Cardiac fibroblast (primary cell): ENCODE results near the gene CACNA2D4.

Source experiments
- DNase-seq, 2 donors: peaks; one replicate each; pipeline versions ENCODE4 v3.0.0 to v3.0.0-alpha.2; 2010; ENCODE audit warnings: low read depth in 2 of 2
- H3K4me3 ChIP-seq, 2 donors: replicated peaks in 1 of 2; 1 replicate in 1 of 2; 2 replicates in 1 of 2; pipeline ENCODE4 v1.5.1; 2011; ENCODE audit warnings: low read depth in 2 of 2, low read length in 2 of 2, mild to moderate bottlenecking in 2 of 2, moderate library complexity in 1 of 2
- CTCF ChIP-seq: IDR thresholded peaks from one replicate; pipeline ENCODE4 v1.5.1; 2011; ENCODE audit warnings: low read depth, mild to moderate bottlenecking, low read length, inconsistent platforms

The CACNA2D4 gene

GRCh38 chr12:1855241-1855640 lies 63.2 kb downstream of the CACNA2D4 start:
- peak; percentile 3 to 31 for DNase-seq
- no peak overlapping the region for H3K4me3 ChIP-seq
- TF ChIP-seq CTCF, result no peak

- TF ChIP-seq CTCF, result no peak
- H3K4me3 ChIP-seq, result no peak overlapping the region
- DNase-seq, result no peak
Measured at GRCh38 chr12:1853716-1854115, 64.7 kb downstream of the CACNA2D4 start.

GRCh38 chr12:1852076-1852475 lies 66.4 kb downstream of the CACNA2D4 start:
- DNase-seq, result no peak
- no peak overlapping the region for H3K4me3 ChIP-seq
- no peak for TF ChIP-seq CTCF

GRCh38 chr12:1851151-1851701 lies 67.2 kb downstream of the CACNA2D4 start:
- TF ChIP-seq CTCF, result no peak
- DNase-seq, result peak; percentile 71 to 76
- no peak overlapping the region for H3K4me3 ChIP-seq

- DNase-seq, result no peak
- no peak for TF ChIP-seq CTCF
- no peak overlapping the region for H3K4me3 ChIP-seq
Measured at GRCh38 chr12:1848745-1849144, 69.7 kb downstream of the CACNA2D4 start.

GRCh38 chr12:1848146-1848545 lies 70.3 kb downstream of the CACNA2D4 start:
- TF ChIP-seq CTCF, result no peak
- no peak for DNase-seq
- H3K4me3 ChIP-seq, result no peak overlapping the region

- TF ChIP-seq CTCF, result no peak
- DNase-seq, result peak in 1 of 2 donors; percentile 12
- H3K4me3 ChIP-seq, result no peak overlapping the region
Measured at GRCh38 chr12:1847411-1847810, 71.0 kb downstream of the CACNA2D4 start.
